ENCODE measurements around the gene ZNF573.

The ZNF573 gene

DNA sequence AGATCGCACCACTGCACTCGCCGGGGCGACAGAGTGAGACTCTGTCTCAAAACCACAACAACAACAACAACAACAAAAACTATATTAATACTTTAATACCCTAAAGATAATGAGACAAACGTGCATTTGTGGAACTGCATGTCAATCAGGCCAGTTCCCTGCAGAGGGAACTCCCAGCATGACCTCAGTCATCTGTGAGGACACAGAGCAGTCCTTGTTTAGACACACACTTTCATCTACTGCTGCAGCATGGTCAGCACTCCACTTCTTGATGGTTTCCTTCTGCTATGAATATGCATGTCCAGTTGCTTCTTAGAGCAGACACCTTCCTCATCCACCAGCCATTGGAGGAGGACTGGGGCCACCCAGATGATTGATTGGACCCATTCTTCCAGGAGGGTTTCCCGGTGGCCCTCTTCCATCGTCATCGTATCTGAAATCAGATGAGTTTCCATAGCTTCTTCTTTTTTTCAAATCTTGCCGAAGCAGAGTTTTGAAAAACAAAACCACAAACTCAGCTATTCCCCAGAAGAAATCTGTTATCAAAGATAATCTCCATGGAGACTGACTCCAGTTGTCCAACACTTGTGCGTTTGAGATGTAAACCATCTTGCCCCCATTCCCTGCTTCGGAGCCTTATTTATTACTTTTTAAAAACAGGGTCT, 86.3 kb downstream of the ZNF573 start:
- no peak for DNase-seq

GRCh38 chr19:37691881-37692504, 87.4 kb downstream of the ZNF573 start:
- no peak for DNase-seq

Measured in cortex of kidney (tissue), 1 donor.